Esophagus muscularis mucosa (tissue), 4 donors: ENCODE results near the gene SPRED2. TPM values are rescaled to one million over a fixed set of nuclear protein-coding genes. Genes with fewer than 3 reads are reported as not detected.

Experiments
- DNase-seq: peaks from one replicate; pipeline ENCODE4 v3.0.0-alpha.2; 2017; ENCODE audit errors: extremely low spot score
- H3K27ac ChIP-seq, 4 donors: fragments of 200-600 bp; sonication (generic); replicated peaks in 1 of 4; 1 replicate in 3 of 4; 2 replicates in 1 of 4; pipeline ENCODE4 v1.5.1; 2016 to 2019; ENCODE audit warnings: mild to moderate bottlenecking in 1 of 4
- H3K27me3 ChIP-seq, 4 donors: fragments of 200-600 bp; sonication (generic); one replicate each; pipeline versions ENCODE4 v1.5.1 to v1.6.0; 2016 to 2019
- H3K36me3 ChIP-seq, 4 donors: fragments of 200-600 bp; sonication (generic); one replicate each; pipeline ENCODE4 v1.5.1; 2016 to 2019
- H3K4me1 ChIP-seq, 4 donors: fragments of 200-600 bp; sonication (generic); one replicate each; pipeline ENCODE4 v1.5.1; 2016 to 2019
- H3K4me3 ChIP-seq, 4 donors: fragments of 200-600 bp; sonication (generic); 1 replicate in 2 of 4; 2 replicates in 2 of 4; pipeline ENCODE4 v1.5.1; 2016 to 2019; ENCODE audit warnings: mild to moderate bottlenecking in 4 of 4, moderate library complexity in 1 of 4
- H3K9me3 ChIP-seq, 4 donors: fragments of 200-600 bp; sonication (generic); 1 replicate in 3 of 4; 2 replicates in 1 of 4; pipeline ENCODE4 v1.5.1; 2016 to 2019
- CTCF ChIP-seq, 3 experiments: fragments of 200-600 bp in 2 of 3; fragments of 450-650 bp in 1 of 3; sonication (generic) in 2 of 3; IDR thresholded peaks; one replicate each; pipeline ENCODE4 v1.5.1; 2017 to 2019; ENCODE audit warnings: antibody characterized with exemption in 3 of 3, mild to moderate bottlenecking in 2 of 3, moderate library complexity in 1 of 3
- EP300 ChIP-seq: sonication (generic); formaldehyde crosslinking; IDR thresholded peaks from one replicate; pipeline ENCODE4 v1.6.1; 2017; ENCODE audit warnings: antibody characterized with exemption
- POLR2A ChIP-seq: fragments of 450-650 bp; IDR thresholded peaks from one replicate; pipeline ENCODE4 v1.6.1; 2017; ENCODE audit warnings: antibody characterized with exemption, moderate library complexity, mild to moderate bottlenecking, low read depth
- POLR2AphosphoS5 ChIP-seq, 2 donors: sonication (generic); formaldehyde crosslinking; IDR thresholded peaks; one replicate each; pipeline ENCODE4 v1.6.1; 2017; ENCODE audit warnings: antibody characterized with exemption in 2 of 2
- WGBS: methylation state at CpG from one replicate; pipeline ENCODE4 v1.1.5; 2018; 5-methylcytosine and 5-hydroxymethylcytosine counted together
- intact Hi-C: fragments of 100-400 bp; cut with DNase I; formaldehyde crosslinking; loops from one replicate; pipeline ENCODE4 v1.15.1; 2023
- total RNA-seq, 4 donors: library from RNA; depleted of rRNA; stranded (reverse); fragments of >200 nt; gene quantifications; one replicate each; pipeline versions ENCODE4 v1.1.0 to v1.2.1, GENCODE V29; 2016

SPRED2 gene
- total RNA-seq, 4 donors from 2014 or later, result 17.4 to 25.6 (median 18.7) TPM

DNA sequence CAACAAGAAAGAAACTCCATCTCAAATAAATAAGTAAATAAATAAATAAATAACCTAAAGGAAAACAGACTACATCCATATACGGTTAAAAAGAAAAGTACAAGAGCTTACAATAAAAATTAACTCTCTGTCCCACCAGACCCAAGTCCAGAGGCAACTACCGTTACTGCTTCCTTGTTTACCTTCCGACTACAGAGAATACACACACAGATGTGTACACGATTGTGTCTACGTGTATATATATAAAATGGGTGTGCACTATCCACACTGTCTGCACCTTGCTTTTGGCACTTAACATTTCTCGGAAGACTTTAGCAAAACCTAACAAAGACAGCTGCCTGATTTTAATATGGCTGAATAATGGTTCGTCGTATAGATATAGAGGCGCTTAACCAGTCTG is 134.9 kb downstream of the SPRED2 start:
- DNase-seq, result no peak
- whole genome bisulfite sequencing, result 94% methylated on average over 9 of the region's 9 CpGs
- H3K4me3 ChIP-seq, result no peak overlapping the region
- TF ChIP-seq CTCF (IDR thresholded peaks at IDR 0.05) (no peak), POLR2A (no peak), POLR2AphosphoS5 (IDR thresholded peaks at IDR 0.05) (no peak), EP300 (no peak)
- peaks cover 0 to 7% (median 0%) of the 10 kb centered on the region in 4 donors for H3K27me3 ChIP-seq
- H3K4me1 ChIP-seq, result peaks cover 31 to 41% (median 38%) of the 10 kb centered on the region in 4 donors
- H3K36me3 ChIP-seq, result no peaks in the 10 kb centered on the region
- intact Hi-C loops, result no loop called here
- H3K9me3 ChIP-seq, result no peaks in the 10 kb centered on the region
- H3K27ac ChIP-seq, result no peak overlapping the region

GRCh38 chr2:65296971-65297370 is 135.4 kb downstream of the SPRED2 start:
- WGBS, result 92% methylated on average over 7 of the region's 7 CpGs

DNA sequence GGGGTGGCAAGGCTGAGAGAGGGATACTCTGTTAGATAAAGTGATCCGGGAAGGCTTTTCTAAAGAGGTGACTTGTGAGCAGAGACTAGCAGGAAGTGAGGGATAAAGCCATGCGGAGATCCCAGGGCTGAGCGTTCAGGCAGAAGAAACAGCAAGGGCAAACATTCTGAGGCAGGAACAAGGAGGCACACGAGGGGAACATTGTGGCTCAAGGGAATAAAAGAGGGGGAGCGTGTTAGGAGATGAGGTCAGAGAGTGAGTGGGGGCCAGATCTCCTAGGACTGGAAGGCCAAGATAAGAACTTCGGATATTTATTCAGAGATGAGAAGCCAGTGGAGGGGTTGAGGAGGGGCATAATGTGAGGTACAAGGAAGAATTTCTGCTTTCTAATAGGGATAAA is 137.7 kb downstream of the SPRED2 start:
- H3K27me3 ChIP-seq, result peaks cover 0 to 7% (median 0%) of the 10 kb centered on the region in 4 donors
- H3K36me3 ChIP-seq, result no peaks in the 10 kb centered on the region
- TF ChIP-seq POLR2A, result no peak
- TF ChIP-seq EP300, result no peak
- TF ChIP-seq CTCF (IDR thresholded peaks at IDR 0.05), result no peak
- no peak for TF ChIP-seq POLR2AphosphoS5 (IDR thresholded peaks at IDR 0.05)
- peaks cover 7 to 21% (median 15%) of the 10 kb centered on the region in 4 donors for H3K4me1 ChIP-seq
- H3K9me3 ChIP-seq, result no peaks in the 10 kb centered on the region
- H3K4me3 ChIP-seq, result no peak overlapping the region
- no peak for DNase-seq
- WGBS, result 83% methylated on average over 6 of the region's 6 CpGs
- H3K27ac ChIP-seq, result no peak overlapping the region
- intact Hi-C loops, result no loop called here

More at GRCh38 chr2:65296971-65297370, 135.4 kb downstream of the SPRED2 start:
- H3K4me3 ChIP-seq, result no peak overlapping the region
- TF ChIP-seq POLR2A, result no peak
- TF ChIP-seq CTCF (IDR thresholded peaks at IDR 0.05), result no peak
- TF ChIP-seq POLR2AphosphoS5 (IDR thresholded peaks at IDR 0.05), result no peak
- no peak for TF ChIP-seq EP300
- intact Hi-C loops, result no loop called here
- H3K27me3 ChIP-seq, result peaks cover 0 to 7% (median 0%) of the 10 kb centered on the region in 4 donors
- H3K27ac ChIP-seq, result no peak overlapping the region
- H3K4me1 ChIP-seq, result peaks cover 29 to 41% (median 38%) of the 10 kb centered on the region in 4 donors
- H3K9me3 ChIP-seq, result no peaks in the 10 kb centered on the region
- no peak for DNase-seq
- H3K36me3 ChIP-seq, result no peaks in the 10 kb centered on the region

GRCh38 chr2:65294136-65294535 is 138.3 kb downstream of the SPRED2 start:
- Histone ChIP-seq H3K36me3 (no peaks in the 10 kb centered on the region), H3K4me1 (peaks cover 4 to 17% (median 11%) of the 10 kb centered on the region in 4 donors), H3K4me3 (no peak overlapping the region), H3K27ac (no peak overlapping the region), H3K27me3 (peaks cover 0 to 7% (median 0%) of the 10 kb centered on the region in 4 donors), H3K9me3 (no peaks in the 10 kb centered on the region)
- intact Hi-C loops, result no loop called here
- 81% methylated on average over 6 of the region's 6 CpGs for WGBS
- no peak for TF ChIP-seq POLR2AphosphoS5 (IDR thresholded peaks at IDR 0.05)
- no peak for TF ChIP-seq CTCF (IDR thresholded peaks at IDR 0.05)
- TF ChIP-seq EP300, result no peak
- TF ChIP-seq POLR2A, result no peak
- DNase-seq, result no peak

GRCh38 chr2:65293376-65293775 is 139.0 kb downstream of the SPRED2 start:
- no peaks in the 10 kb centered on the region for H3K9me3 ChIP-seq
- WGBS, result 91% methylated on average over 5 of the region's 5 CpGs
- DNase-seq, result no peak
- intact Hi-C loops, result no loop called here
- no peaks in the 10 kb centered on the region for H3K36me3 ChIP-seq
- no peak overlapping the region for H3K4me3 ChIP-seq
- no peak overlapping the region for H3K27ac ChIP-seq
- peaks cover 0 to 7% (median 0%) of the 10 kb centered on the region in 4 donors for H3K27me3 ChIP-seq
- peaks cover 4 to 17% (median 11%) of the 10 kb centered on the region in 4 donors for H3K4me1 ChIP-seq
- TF ChIP-seq EP300, result no peak
- TF ChIP-seq POLR2AphosphoS5 (IDR thresholded peaks at IDR 0.05), result no peak
- no peak for TF ChIP-seq POLR2A
- TF ChIP-seq CTCF (IDR thresholded peaks at IDR 0.05), result no peak
